ENCODE data around the gene TSPAN12.
"Not testable (repeated sequence)": the region's sequence is repeated elsewhere in the genome, so short reads cannot be mapped to it uniquely, and the experiment has no call there.

Gene TSPAN12

DNA sequence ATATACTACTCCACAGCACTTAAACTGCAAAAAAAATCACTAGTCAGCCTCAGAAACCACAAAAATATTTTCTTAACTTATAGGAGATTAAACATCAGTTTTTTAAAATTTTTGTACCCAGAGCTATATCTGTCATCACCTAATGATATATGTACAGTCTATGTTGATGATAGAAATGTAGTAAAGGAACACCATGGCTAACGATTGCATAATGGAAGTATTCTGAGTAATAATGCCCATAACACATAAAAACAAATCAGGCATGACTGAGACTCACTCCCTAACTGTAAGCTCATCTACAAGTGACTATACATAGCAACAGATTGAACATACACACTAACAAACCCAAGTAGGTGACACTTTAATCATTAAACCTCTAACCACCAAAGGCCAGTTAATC lies 51.3 kb downstream of the TSPAN12 start:
- DNase-seq (ENCODE audit: low spot score) (no peak), FAIRE-seq (no peak)

DNA sequence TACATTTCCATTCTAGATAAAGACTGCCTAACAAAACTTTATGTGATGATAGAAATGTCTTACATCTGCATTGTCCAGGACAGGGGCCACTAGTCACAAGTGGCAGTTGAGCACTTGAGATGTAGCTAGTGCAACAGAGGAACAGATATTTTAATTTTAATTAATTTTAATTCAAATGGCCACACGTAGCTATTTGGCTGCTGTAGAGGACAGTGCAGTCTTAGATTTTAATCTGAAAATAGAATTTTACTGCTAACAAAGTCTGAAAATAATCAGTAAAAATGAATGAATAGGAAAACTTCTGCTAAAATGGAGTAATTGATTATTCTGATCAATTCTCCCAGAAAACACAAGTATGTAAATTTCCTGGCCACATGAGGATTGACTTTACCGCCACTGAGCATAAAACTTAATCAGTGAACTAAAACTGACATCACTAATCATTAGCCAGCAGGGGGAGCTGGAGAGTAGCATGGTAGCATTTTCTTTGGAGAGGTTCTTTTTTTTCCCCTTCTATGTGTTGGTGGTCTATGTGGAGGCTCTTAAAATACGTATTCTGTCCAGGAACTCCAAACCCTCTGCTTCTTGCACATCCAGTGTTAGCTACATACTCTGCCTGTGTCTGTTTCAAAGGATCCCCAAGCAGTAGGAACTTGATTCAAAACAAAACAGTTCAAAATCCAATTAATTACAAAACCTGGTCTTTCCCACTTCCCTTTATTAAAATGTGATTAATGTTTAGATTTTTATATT lies 52.1 kb downstream of the TSPAN12 start:
- peak; percentile 28 for DNase-seq (ENCODE audit: low spot score)
- no peak for FAIRE-seq

- DNase-seq (ENCODE audit: low spot score), result no peak
- FAIRE-seq, result no peak
Measured at GRCh38 chr7:120802751-120803150, 55.2 kb downstream of the TSPAN12 start.

- no peak for FAIRE-seq
- DNase-seq (ENCODE audit: low spot score), result no peak
Measured at GRCh38 chr7:120799813-120800475, 58.0 kb downstream of the TSPAN12 start.

- DNase-seq (ENCODE audit: low spot score) (no peak), FAIRE-seq (no peak)
Measured at GRCh38 chr7:120799147-120799546, 58.8 kb downstream of the TSPAN12 start.

- FAIRE-seq, result no peak
- DNase-seq (ENCODE audit: low spot score), result no peak
Measured at GRCh38 chr7:120797026-120797645, 60.8 kb downstream of the TSPAN12 start.

DNA sequence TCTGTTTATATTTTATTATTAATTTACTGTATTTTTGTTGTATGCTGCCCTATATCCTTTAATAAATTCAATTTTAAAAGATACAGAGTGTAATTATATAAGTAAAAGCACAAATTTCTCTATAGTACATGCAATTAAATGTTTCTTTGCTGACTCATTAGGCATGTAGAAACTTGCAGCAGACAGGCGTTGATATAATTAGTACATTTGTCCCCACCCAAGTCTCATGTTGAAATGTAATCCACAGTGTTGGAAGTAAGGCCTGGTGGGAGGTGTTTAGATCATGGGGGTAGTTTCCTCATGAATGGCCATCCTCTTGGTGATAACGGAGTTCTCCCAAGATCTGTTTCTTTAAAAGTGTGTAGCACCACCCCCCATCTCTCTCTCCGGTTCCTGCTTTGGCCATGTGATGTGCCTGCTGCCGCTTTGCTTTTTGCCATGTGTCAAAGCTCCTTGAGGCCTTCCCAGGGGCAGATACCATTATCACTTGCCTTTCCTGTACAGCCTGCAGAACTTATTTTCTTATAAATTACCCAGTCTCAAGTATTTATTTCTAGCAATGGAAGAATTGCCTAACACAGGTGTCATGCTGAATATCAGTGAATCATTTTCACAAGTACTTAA lies 63.7 kb downstream of the TSPAN12 start:
- FAIRE-seq, result no peak
- DNase-seq (ENCODE audit: low spot score), result no peak

- FAIRE-seq (no peak), DNase-seq (ENCODE audit: low spot score) (no peak)
Measured at GRCh38 chr7:120793213-120793936, 64.6 kb downstream of the TSPAN12 start.

GRCh38 chr7:120792861-120793130 lies 65.1 kb downstream of the TSPAN12 start:
- DNase-seq (ENCODE audit: low spot score) (no peak), FAIRE-seq (no peak)

GRCh38 chr7:120792091-120792860 lies 65.7 kb downstream of the TSPAN12 start:
- DNase-seq (ENCODE audit: low spot score) (peak; percentile 49), FAIRE-seq (no peak)

- DNase-seq (ENCODE audit: low spot score), result no peak
- no peak for FAIRE-seq
Measured at GRCh38 chr7:120785095-120785494, 72.8 kb downstream of the TSPAN12 start.

- FAIRE-seq, result no peak
- DNase-seq (ENCODE audit: low spot score), result no peak
Measured at GRCh38 chr7:120783721-120784120, 74.2 kb downstream of the TSPAN12 start.

- DNase-seq (ENCODE audit: low spot score) (no peak), FAIRE-seq (no peak)
Measured at GRCh38 chr7:120783273-120783672, 74.7 kb downstream of the TSPAN12 start.

- not testable (repeated sequence) for DNase-seq (ENCODE audit: low spot score); FAIRE-seq
Measured at GRCh38 chr7:120781924-120782323, 76.0 kb downstream of the TSPAN12 start.

GRCh38 chr7:120780938-120781337 lies 77.0 kb downstream of the TSPAN12 start:
- no peak for FAIRE-seq
- no peak for DNase-seq (ENCODE audit: low spot score)

- DNase-seq (ENCODE audit: low spot score); FAIRE-seq: not testable (repeated sequence)
Measured at GRCh38 chr7:120780451-120780850, 77.5 kb downstream of the TSPAN12 start.

DNA sequence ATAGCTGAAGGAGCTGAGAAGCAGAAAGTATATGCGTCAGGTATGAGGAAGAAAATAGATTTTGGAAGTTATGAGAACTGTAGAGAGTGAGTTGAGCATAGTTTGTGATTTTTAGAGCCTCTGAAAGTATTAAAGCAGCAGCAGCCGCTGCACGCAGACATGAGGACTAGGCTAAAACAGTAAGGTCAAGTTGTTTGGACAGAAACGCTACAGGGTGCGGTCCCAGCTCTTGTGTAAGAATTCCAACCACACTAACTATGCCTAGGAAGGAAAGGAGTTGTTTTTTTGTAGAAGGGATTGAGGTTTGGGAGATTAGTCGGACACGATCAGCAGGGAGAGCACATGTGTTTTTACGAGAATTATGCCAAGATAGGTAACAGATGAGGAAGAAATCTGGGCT lies 78.9 kb downstream of the TSPAN12 start:
- DNase-seq (ENCODE audit: low spot score); FAIRE-seq: not testable (repeated sequence)

- DNase-seq (ENCODE audit: low spot score) (no peak), FAIRE-seq (no peak)
Measured at GRCh38 chr7:120775755-120776154, 82.2 kb downstream of the TSPAN12 start.

DNA sequence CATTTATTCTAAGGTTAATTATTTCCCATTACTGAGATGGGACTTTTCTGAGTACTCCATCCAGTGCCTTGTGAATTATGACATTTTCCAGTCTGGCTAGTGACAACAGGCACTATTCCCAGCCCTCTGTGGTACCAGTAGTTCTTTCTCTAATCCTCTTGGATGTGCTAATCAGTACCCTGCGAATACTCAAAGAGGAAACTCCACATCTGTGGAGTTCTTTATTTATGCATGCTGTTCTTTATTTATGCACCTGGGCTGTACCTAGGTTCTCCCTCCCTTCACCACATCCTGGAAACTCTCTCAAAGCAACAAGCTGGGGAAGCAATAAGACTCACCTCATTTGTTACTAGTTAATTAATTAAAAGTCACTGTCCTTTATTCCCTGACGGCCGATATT lies 83.5 kb downstream of the TSPAN12 start:
- no peak for DNase-seq (ENCODE audit: low spot score)
- no peak for FAIRE-seq

DNA sequence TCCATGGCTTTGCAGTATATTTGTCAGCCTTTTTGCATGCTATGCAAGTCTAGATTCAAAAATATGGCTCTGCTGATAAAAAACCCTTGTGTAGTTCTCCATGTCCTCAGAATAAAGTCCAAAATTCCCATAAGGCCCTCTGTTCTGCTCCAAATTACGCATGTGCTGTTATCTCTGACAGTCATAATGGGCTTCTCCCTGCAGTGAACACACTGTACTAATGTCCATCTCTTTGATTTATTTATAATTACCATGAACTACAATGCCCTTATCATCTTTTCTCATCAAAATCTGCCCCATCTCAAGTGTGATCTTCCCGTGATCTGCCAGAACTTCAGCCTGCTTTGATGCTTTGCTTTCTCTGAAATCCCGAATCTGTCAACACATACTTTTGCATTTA lies 87.7 kb downstream of the TSPAN12 start:
- FAIRE-seq, result no peak

DNA sequence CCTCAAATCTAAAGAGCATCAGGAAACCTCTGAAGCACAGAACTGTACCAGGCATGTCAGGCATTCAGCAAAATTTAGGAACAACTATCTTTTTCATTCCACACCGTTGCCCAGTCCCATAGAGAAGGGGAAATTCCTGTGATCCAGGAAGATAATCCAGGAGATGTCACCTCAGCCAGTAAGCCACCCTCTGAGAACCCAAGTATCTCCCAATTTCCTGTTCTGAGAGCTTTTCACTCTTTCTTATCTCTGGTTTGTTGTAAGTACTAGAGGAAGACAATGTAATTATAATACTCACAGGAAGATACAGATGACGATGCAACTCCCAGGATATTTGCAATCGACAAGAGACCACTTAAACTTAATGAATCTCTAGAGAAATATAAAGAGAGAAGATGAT lies 97.1 kb downstream of the TSPAN12 start:
- FAIRE-seq (no peak), DNase-seq (ENCODE audit: low spot score) (no peak)

More for the DNA sequence above, 87.7 kb downstream of the TSPAN12 start:
- DNase-seq (ENCODE audit: low spot score), result no peak

Data from urothelium cell line (cell line).